ENCODE data around the gene PLCXD3. TPM values are rescaled to one million over a fixed set of nuclear protein-coding genes. Genes with fewer than 3 reads are reported as not detected.

Gene PLCXD3
- total RNA-seq, 1 experiment from 2014 or later, result not detected

- no peaks in the 10 kb centered on the region for H3K36me3 Mint-ChIP-seq (ENCODE audit: insufficient read depth, unreplicated experiment)
- TF ChIP-seq, protein P1, sequence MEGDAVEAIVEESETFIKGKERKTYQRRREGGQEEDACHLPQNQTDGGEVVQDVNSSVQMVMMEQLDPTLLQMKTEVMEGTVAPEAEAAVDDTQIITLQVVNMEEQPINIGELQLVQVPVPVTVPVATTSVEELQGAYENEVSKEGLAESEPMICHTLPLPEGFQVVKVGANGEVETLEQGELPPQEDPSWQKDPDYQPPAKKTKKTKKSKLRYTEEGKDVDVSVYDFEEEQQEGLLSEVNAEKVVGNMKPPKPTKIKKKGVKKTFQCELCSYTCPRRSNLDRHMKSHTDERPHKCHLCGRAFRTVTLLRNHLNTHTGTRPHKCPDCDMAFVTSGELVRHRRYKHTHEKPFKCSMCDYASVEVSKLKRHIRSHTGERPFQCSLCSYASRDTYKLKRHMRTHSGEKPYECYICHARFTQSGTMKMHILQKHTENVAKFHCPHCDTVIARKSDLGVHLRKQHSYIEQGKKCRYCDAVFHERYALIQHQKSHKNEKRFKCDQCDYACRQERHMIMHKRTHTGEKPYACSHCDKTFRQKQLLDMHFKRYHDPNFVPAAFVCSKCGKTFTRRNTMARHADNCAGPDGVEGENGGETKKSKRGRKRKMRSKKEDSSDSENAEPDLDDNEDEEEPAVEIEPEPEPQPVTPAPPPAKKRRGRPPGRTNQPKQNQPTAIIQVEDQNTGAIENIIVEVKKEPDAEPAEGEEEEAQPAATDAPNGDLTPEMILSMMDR (IDR thresholded peaks at IDR 0.05; ENCODE audit: unreplicated experiment), result peak; percentile 26
- no peaks in the 10 kb centered on the region for H3K4me1 Mint-ChIP-seq (ENCODE audit: insufficient read depth, unreplicated experiment)
- BruUV-seq (replicated peaks), result no TSS peak
- no peak overlapping the region for H3K4me3 Mint-ChIP-seq (ENCODE audit: unreplicated experiment)
- intact Hi-C loops (cut with micrococcal nuclease), result loop anchor here (1.0 to 10.0 kb wide), 4 partner anchors 173 to 616 kb away; no protein-coding TSS in a partner anchor
- H3K27me3 Mint-ChIP-seq (ENCODE audit: insufficient read depth, unreplicated experiment), result peaks cover 44% of the 10 kb centered on the region
- ChIA-PET POLR2A (no interaction called here), CTCF (interaction anchor here (0.7 to 4.3 kb wide), 5 partner anchors 10 to 615 kb away, joined by 3 to 39 read pairs (median 4); no protein-coding TSS in a partner anchor)
- H3K27ac Mint-ChIP-seq (ENCODE audit: low read depth, unreplicated experiment), result no peak overlapping the region
- DNase-seq (ENCODE audit: unreplicated experiment), result peak; percentile 26
- no peaks in the 10 kb centered on the region for H3K9me3 Mint-ChIP-seq (ENCODE audit: unreplicated experiment)
These were observed 9.4 kb upstream of the PLCXD3 start for GRCh38 chr5:41519801-41520200.

DNA sequence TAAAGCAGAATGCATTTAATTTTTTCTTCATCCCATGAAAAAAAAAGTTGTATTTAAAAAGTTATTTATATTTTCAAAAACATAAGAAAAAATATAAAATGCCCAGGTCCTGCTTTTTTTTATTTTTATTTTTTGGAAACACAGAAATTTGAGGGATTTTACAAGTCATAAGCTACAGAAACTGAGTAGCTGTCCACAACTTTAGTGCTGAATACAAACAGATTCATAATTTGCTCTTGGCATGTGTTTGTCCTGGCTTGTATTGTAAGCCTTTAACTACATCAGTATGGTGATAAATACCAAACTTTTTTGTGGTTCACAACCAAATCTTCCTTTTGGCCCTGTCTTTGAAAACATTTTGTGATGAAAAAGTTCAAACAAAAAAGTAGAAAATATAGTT is 7.5 kb upstream of the PLCXD3 start:
- H3K4me1 Mint-ChIP-seq (ENCODE audit: insufficient read depth, unreplicated experiment), result no peaks in the 10 kb centered on the region
- BruUV-seq (replicated peaks), result no TSS peak
- ChIA-PET POLR2A (interaction anchor here (0.8 to 1.9 kb wide), 2 partner anchors 10 to 240 kb away, joined by 3 to 8 read pairs; no protein-coding TSS in a partner anchor), CTCF (interaction anchor here (0.6 to 4.3 kb wide), 7 partner anchors 9 to 644 kb away, joined by 3 to 39 read pairs (median 4); no protein-coding TSS in a partner anchor)
- H3K36me3 Mint-ChIP-seq (ENCODE audit: insufficient read depth, unreplicated experiment), result no peaks in the 10 kb centered on the region
- H3K27me3 Mint-ChIP-seq (ENCODE audit: insufficient read depth, unreplicated experiment), result peaks cover 30% of the 10 kb centered on the region
- H3K27ac Mint-ChIP-seq (ENCODE audit: low read depth, unreplicated experiment), result no peak overlapping the region
- H3K9me3 Mint-ChIP-seq (ENCODE audit: unreplicated experiment), result no peaks in the 10 kb centered on the region
- intact Hi-C loops (cut with micrococcal nuclease), result loop anchor here (2.0 kb wide), 1 partner anchor 171 kb away; no protein-coding TSS in a partner anchor
- no peak overlapping the region for H3K4me3 Mint-ChIP-seq (ENCODE audit: unreplicated experiment)
- TF ChIP-seq, protein P1 (IDR thresholded peaks at IDR 0.05; ENCODE audit: unreplicated experiment), result no peak
- peak; percentile 33 for DNase-seq (ENCODE audit: unreplicated experiment)

- DNase-seq (ENCODE audit: unreplicated experiment), result no peak
- TF ChIP-seq, protein P1 (IDR thresholded peaks at IDR 0.05; ENCODE audit: unreplicated experiment), result no peak
- POLR2A ChIA-PET, result no interaction called here
- BruUV-seq (replicated peaks), result no TSS peak
- Mint-ChIP-seq H3K27me3 (ENCODE audit: insufficient read depth, unreplicated experiment) (peaks cover 42% of the 10 kb centered on the region), H3K4me3 (ENCODE audit: unreplicated experiment) (no peak overlapping the region), H3K4me1 (ENCODE audit: insufficient read depth, unreplicated experiment) (no peaks in the 10 kb centered on the region), H3K27ac (ENCODE audit: low read depth, unreplicated experiment) (no peak overlapping the region), H3K9me3 (ENCODE audit: unreplicated experiment) (no peaks in the 10 kb centered on the region), H3K36me3 (ENCODE audit: insufficient read depth, unreplicated experiment) (no peaks in the 10 kb centered on the region)
- CTCF ChIA-PET, result interaction anchor here (0.6 kb wide), 1 partner anchor 20 kb away, joined by 3 read pairs; no protein-coding TSS in a partner anchor
- intact Hi-C loops (cut with micrococcal nuclease), result no loop called here
These were observed 840 bp upstream of the PLCXD3 start for GRCh38 chr5:41511241-41511640.

DNA sequence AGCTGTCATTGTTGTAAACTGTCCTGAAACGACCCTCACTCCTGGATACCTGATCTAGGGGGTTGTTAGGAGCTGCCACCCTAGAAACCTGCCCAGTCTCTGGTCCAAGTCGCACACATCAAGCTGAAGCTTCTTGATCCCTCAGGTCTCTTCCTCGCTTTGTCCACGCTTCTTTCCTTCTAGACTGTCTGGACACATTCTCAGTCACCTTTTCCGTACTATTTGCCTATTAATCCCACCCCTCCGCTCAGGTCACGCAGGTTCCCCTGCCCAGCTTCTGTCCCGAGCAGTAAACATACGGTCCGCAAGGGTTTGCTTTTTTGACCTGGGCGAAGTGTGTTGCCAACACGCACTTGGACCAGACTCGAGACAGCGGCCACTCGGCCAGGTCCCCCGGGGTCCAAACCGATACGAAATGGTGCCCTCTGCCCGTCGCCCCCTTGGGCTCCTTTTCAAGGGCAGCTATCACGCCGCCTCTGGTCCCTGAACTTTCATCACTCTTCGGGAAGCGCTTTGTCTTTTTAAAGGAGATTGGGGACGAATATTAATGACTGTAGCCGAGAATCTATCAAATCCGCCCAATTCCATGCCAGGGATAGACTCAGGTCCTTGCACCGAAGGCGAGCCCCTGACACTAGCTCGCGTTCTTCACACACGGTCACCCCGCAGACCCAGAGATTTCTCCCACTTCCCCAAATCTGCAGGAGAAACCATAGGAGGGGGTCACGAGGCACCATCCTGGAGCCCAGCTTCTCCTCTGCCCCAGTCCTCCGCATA is 814 bp downstream of the PLCXD3 start:
- POLR2A ChIA-PET, result no interaction called here
- no peak for DNase-seq (ENCODE audit: unreplicated experiment)
- peaks cover 28% of the 10 kb centered on the region for H3K27me3 Mint-ChIP-seq (ENCODE audit: insufficient read depth, unreplicated experiment)
- BruUV-seq (replicated peaks), result no TSS peak
- H3K4me1 Mint-ChIP-seq (ENCODE audit: insufficient read depth, unreplicated experiment), result no peaks in the 10 kb centered on the region
- no peaks in the 10 kb centered on the region for H3K9me3 Mint-ChIP-seq (ENCODE audit: unreplicated experiment)
- no peaks in the 10 kb centered on the region for H3K36me3 Mint-ChIP-seq (ENCODE audit: insufficient read depth, unreplicated experiment)
- CTCF ChIA-PET, result interaction anchor here (0.8 to 1.6 kb wide), 4 partner anchors 9 to 332 kb away, joined by 3 to 4 read pairs (median 3); no protein-coding TSS in a partner anchor
- H3K4me3 Mint-ChIP-seq (ENCODE audit: unreplicated experiment), result no peak overlapping the region
- TF ChIP-seq, protein P1 (IDR thresholded peaks at IDR 0.05; ENCODE audit: unreplicated experiment), result no peak
- no peak overlapping the region for H3K27ac Mint-ChIP-seq (ENCODE audit: low read depth, unreplicated experiment)
- intact Hi-C loops (cut with micrococcal nuclease), result no loop called here

Data from MCF 10A (cell line).